WTC11 (cell line): ENCODE data around the gene FIGNL2. TPM values are rescaled to one million over a fixed set of nuclear protein-coding genes. Genes with fewer than 3 reads are reported as not detected.

Experiments used
- ATAC-seq: fragments of 200-7000 bp; cut with Tn5 transposase; 2 replicates; pipeline ENCODE4 v1.10.0; 2021; ENCODE audit warnings: mild to moderate bottlenecking, moderate library complexity
- CTCF ChIA-PET: fragments of 300-600 bp; sonication (Branson Sonifier 250); formaldehyde crosslinking; loops from one replicate; lab custom pipeline; 2021; ENCODE audit warnings: antibody characterized with exemption; lab: Charles Lee
- POLR2A ChIA-PET: fragments of 350-600 bp; sonication (Branson Sonifier 250); formaldehyde crosslinking; loops from one replicate; lab custom pipeline; 2021; ENCODE audit warnings: antibody characterized with exemption; lab: Charles Lee
- DNase-seq: peaks from one replicate; pipeline ENCODE4 v3.0.0; 2021; ENCODE audit warnings: low spot score
- H3K27ac Mint-ChIP-seq: 2 replicates; pipeline ENCODE4 v1.8.0; 2021; ENCODE audit warnings: mixed read lengths
- H3K27me3 Mint-ChIP-seq: 2 replicates; pipeline ENCODE4 v1.8.0; 2021; ENCODE audit warnings: low read depth, mild to moderate bottlenecking, moderate library complexity, mixed read lengths
- H3K36me3 Mint-ChIP-seq: 2 replicates; pipeline ENCODE4 v1.8.0; 2021; ENCODE audit warnings: mixed read lengths
- H3K4me1 Mint-ChIP-seq: 2 replicates; pipeline ENCODE4 v1.8.0; 2022; ENCODE audit warnings: mixed read lengths
- H3K4me3 Mint-ChIP-seq: 2 replicates; pipeline ENCODE4 v1.8.0; 2021; ENCODE audit warnings: mild to moderate bottlenecking, moderate library complexity, mixed read lengths
- H3K9me3 Mint-ChIP-seq: 2 replicates; pipeline ENCODE4 v1.8.0; 2021; ENCODE audit warnings: mixed read lengths
- AR ChIP-seq: fragments of 250-450 bp; sonication (Bioruptor Pico); IDR thresholded peaks from 2 replicates; pipeline ENCODE4 v1.9.0; 2021; ENCODE audit warnings: mild to moderate bottlenecking
- ATF2 ChIP-seq: sonication (generic); formaldehyde crosslinking; IDR thresholded peaks from 2 replicates; pipeline ENCODE4 v1.8.1; 2022; ENCODE audit warnings: low read depth, missing genetic modification reagents, borderline replicate concordance
- ATF3 ChIP-seq: sonication (generic); formaldehyde crosslinking; conservative IDR thresholded peaks from 2 replicates; pipeline ENCODE4 v1.8.1; 2022; ENCODE audit warnings: mild to moderate bottlenecking, missing genetic modification reagents
- CBFB ChIP-seq: sonication (generic); formaldehyde crosslinking; IDR thresholded peaks from 2 replicates; pipeline ENCODE4 v1.8.1; 2022; ENCODE audit warnings: mild to moderate bottlenecking, low read depth, missing genetic modification reagents
- CTCF ChIP-seq: fragments of 200-600 bp; IDR thresholded peaks from 2 replicates; pipeline ENCODE4 v1.8.0; 2022; ENCODE audit warnings: antibody characterized with exemption
- ETV6 ChIP-seq: sonication (generic); formaldehyde crosslinking; IDR thresholded peaks from 2 replicates; pipeline ENCODE4 v1.8.1; 2022; ENCODE audit warnings: mild to moderate bottlenecking, missing genetic modification reagents
- FOXP1 ChIP-seq: sonication (generic); formaldehyde crosslinking; IDR thresholded peaks from 2 replicates; pipeline ENCODE4 v1.8.0; 2022; ENCODE audit warnings: missing genetic modification reagents, mild to moderate bottlenecking, moderate library complexity, borderline replicate concordance
- HMGXB4 ChIP-seq: sonication (generic); formaldehyde crosslinking; IDR thresholded peaks from 2 replicates; pipeline ENCODE4 v1.8.1; 2023; ENCODE audit warnings: mild to moderate bottlenecking, moderate library complexity, missing genetic modification reagents
- IRF1 ChIP-seq: sonication (generic); formaldehyde crosslinking; IDR thresholded peaks from 2 replicates; pipeline ENCODE4 v1.8.0; 2023; ENCODE audit warnings: missing genetic modification reagents
- JAZF1 ChIP-seq: fragments of 250-450 bp; sonication (Bioruptor Pico); IDR thresholded peaks from 2 replicates; pipeline ENCODE4 v1.9.0; 2021; ENCODE audit warnings: moderate library complexity, mild to moderate bottlenecking, inconsistent platforms
- MLX ChIP-seq: sonication (generic); formaldehyde crosslinking; IDR thresholded peaks from 2 replicates; pipeline ENCODE4 v1.8.1; 2023; ENCODE audit warnings: mild to moderate bottlenecking, missing genetic modification reagents, moderate library complexity
- OVOL2 ChIP-seq: fragments of 250-450 bp; sonication (Bioruptor Pico); IDR thresholded peaks from 2 replicates; pipeline ENCODE4 v1.9.0; 2021; ENCODE audit warnings: mild to moderate bottlenecking, borderline replicate concordance
- PRRX2 ChIP-seq: fragments of 250-450 bp; sonication (Bioruptor Pico); IDR thresholded peaks from 2 replicates; pipeline ENCODE4 v1.8.0; 2021; ENCODE audit warnings: mild to moderate bottlenecking
- SMAD3 ChIP-seq: sonication (generic); formaldehyde crosslinking; IDR thresholded peaks from 2 replicates; pipeline ENCODE4 v1.8.0; 2022; ENCODE audit warnings: missing genetic modification reagents, mild to moderate bottlenecking, borderline replicate concordance
- STAT6 ChIP-seq: sonication (generic); formaldehyde crosslinking; conservative IDR thresholded peaks from 2 replicates; pipeline ENCODE4 v1.8.1; 2023; ENCODE audit warnings: mild to moderate bottlenecking, low read depth, missing genetic modification reagents, moderate library complexity
- USF1 ChIP-seq: sonication (generic); formaldehyde crosslinking; IDR thresholded peaks from 2 replicates; pipeline ENCODE4 v1.8.0; 2022; ENCODE audit warnings: mild to moderate bottlenecking, missing genetic modification reagents
- ZNF219 ChIP-seq: sonication (generic); formaldehyde crosslinking; IDR thresholded peaks from 2 replicates; pipeline ENCODE4 v1.8.0; 2023; ENCODE audit warnings: missing genetic modification reagents, mild to moderate bottlenecking, borderline replicate concordance
- ZNF423 ChIP-seq: fragments of 250-450 bp; sonication (Bioruptor Pico); IDR thresholded peaks from 2 replicates; pipeline ENCODE4 v2.1.2; 2022; ENCODE audit warnings: mild to moderate bottlenecking, moderate library complexity
- total RNA-seq: library from RNA; stranded (reverse); gene quantifications from 3 replicates; pipeline ENCODE4 v1.2.3, GENCODE V29; 2021

FIGNL2 gene
- total RNA-seq, 1 experiment from 2014 or later: 9.9 TPM

GRCh38 chr12:51779876-51780275, 68.6 kb downstream of the FIGNL2 start:
- no peaks in the 10 kb centered on the region for H3K9me3 Mint-ChIP-seq
- H3K4me1 Mint-ChIP-seq: no peaks in the 10 kb centered on the region
- H3K27ac Mint-ChIP-seq: no peak overlapping the region
- no peaks in the 10 kb centered on the region for H3K27me3 Mint-ChIP-seq
- TF ChIP-seq ATF3 (CRISPR knock-in tag): no peak
- TF ChIP-seq IRF1: no peak
- TF ChIP-seq AR: no peak
- TF ChIP-seq ATF2: no peak
- no peak for TF ChIP-seq HMGXB4 (CRISPR knock-in tag)
- no peak for TF ChIP-seq ZNF423 (CRISPR knock-in tag)
- no peak for TF ChIP-seq ETV6 (CRISPR knock-in tag)
- no peak for TF ChIP-seq ZNF219
- no peak for TF ChIP-seq STAT6 (CRISPR knock-in tag)
- TF ChIP-seq USF1 (CRISPR knock-in tag): no peak
- TF ChIP-seq CTCF: no peak
- no peak for TF ChIP-seq PRRX2 (CRISPR knock-in tag)
- TF ChIP-seq SMAD3: no peak
- no peak for TF ChIP-seq JAZF1
- no peak for TF ChIP-seq MLX (CRISPR knock-in tag)
- TF ChIP-seq CBFB (CRISPR knock-in tag): no peak
- TF ChIP-seq FOXP1 (CRISPR knock-in tag): no peak
- no peak for TF ChIP-seq OVOL2 (CRISPR knock-in tag)
- H3K4me3 Mint-ChIP-seq: no peak overlapping the region
- DNase-seq (no peak), ATAC-seq (no peak)
- H3K36me3 Mint-ChIP-seq: no peaks in the 10 kb centered on the region
- CTCF ChIA-PET: no interaction called here
- POLR2A ChIA-PET: no interaction called here
